Coronary artery (tissue), 2 donors: ENCODE data around the gene PREX1.

ENCODE experiments used
- DNase-seq: peaks from one replicate; pipeline ENCODE4 v3.0.0-alpha.2; 2017; ENCODE audit warnings: low spot score
- H3K27ac ChIP-seq, 2 donors: fragments of 200-600 bp; sonication (generic); one replicate each; pipeline ENCODE4 v1.5.1; 2016 to 2019
- H3K4me3 ChIP-seq: fragments of 200-600 bp; sonication (generic); 2 replicates; pipeline ENCODE4 v1.5.1; 2016; ENCODE audit warnings: mild to moderate bottlenecking, moderate library complexity
- TF ChIP-seq, protein P1 (sequence below): fragments of 200-600 bp; sonication (generic); IDR thresholded peaks from one replicate; pipeline ENCODE4 v1.5.1; 2019; ENCODE audit warnings: antibody characterized with exemption

Gene PREX1

DNA sequence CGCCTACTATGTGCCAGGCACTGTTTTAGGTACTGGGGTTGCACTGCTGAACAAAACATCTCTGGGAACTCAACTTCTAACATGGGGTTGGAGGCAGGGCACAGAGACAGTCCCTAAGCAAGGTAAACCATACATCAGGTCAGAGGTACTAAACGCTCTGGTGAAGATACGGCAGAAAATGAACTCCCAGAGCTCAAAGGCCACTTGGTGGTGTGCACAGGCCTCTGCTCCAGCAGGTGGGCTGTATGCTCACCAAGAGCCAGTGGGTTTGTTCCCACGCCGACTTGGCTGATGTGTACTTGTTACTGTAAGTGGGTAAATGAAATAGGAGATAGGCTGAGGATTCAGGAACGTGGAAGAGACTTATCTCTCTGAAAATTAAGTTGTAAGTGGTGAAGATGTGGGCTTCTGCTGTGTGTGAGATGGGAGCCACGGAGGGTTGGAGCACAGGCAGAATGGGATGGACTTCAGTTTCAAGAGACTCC lies 133.4 kb downstream of the PREX1 start:
- Histone ChIP-seq H3K4me3 (no peak overlapping the region), H3K27ac (no peak overlapping the region)
- no peak for DNase-seq
- TF ChIP-seq, protein P1, sequence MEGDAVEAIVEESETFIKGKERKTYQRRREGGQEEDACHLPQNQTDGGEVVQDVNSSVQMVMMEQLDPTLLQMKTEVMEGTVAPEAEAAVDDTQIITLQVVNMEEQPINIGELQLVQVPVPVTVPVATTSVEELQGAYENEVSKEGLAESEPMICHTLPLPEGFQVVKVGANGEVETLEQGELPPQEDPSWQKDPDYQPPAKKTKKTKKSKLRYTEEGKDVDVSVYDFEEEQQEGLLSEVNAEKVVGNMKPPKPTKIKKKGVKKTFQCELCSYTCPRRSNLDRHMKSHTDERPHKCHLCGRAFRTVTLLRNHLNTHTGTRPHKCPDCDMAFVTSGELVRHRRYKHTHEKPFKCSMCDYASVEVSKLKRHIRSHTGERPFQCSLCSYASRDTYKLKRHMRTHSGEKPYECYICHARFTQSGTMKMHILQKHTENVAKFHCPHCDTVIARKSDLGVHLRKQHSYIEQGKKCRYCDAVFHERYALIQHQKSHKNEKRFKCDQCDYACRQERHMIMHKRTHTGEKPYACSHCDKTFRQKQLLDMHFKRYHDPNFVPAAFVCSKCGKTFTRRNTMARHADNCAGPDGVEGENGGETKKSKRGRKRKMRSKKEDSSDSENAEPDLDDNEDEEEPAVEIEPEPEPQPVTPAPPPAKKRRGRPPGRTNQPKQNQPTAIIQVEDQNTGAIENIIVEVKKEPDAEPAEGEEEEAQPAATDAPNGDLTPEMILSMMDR = no peak

DNA sequence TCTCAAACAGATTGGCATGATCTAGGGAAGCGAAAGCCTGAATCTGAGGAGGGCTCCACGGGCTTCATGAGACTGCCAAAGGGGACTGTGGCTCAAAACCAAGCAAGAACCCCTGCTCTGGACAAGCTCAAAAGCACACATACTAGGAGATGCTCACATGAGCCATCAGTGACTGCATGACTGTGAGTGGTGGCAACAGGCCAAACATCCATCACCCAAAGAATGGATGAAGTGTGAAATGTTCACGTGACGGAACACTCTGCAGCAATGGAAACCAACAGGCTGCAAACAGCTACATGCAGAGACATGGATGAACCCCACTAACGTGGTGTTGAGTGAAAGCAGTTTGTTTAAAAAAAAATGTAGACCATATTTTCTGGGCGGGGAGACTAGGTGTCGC lies 136.3 kb downstream of the PREX1 start:
- Histone ChIP-seq H3K4me3 (no peak overlapping the region), H3K27ac (no peak overlapping the region)
- DNase-seq = no peak
- TF ChIP-seq, protein P1 = no peak

DNA sequence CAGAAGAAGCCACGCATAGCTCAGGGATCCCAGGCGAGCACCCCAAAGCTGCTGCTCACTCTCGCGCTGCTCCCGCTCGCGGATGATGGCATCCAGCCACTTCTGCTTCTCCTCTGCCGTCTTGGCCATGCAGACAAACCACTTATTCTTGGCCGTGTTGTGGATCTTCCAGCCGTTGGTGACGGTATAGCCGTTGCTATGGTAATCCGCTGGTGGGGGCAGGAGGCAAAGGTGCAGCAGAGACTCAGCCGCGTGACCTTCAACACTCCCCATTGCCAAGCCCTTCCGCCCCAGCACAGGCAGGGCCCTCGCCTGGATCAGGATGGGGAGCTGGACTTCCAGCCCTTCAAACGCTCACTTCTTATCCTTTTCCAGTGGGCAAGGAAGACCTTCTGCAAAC lies 136.9 kb downstream of the PREX1 start:
- no peak overlapping the region for H3K4me3 ChIP-seq

DNA sequence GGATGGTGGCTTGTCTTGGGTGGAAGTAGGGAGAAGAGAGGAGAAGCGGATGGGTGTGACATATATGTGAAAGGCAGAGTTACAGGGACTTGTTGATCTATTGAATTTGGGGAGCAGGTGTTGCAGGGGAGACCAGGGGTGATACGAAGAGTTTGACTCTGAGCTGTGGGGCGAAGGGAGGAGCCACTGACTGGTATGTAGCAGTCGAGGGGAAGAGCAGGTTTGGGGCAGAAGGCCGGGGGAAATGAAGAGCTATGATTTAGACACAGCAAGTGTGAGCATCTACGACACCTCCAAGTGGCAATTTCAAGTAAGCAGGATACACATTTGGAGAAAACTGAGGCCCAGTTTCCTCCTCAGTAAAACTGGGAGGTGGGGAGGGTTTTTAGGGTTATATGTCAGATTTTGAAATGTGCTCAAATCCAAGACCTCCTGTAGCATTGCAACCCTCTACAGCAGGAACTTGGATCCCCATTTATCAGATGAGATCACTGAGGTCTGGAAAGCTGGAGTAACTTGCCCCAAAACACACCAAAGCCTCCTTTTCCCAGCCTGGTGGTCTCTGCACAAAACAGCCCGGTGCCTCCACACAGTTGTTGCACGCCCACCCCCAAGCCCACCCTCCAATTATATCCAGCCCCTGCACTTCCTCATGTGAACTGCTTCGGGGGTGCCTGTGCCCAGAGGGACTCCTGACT lies 137.8 kb downstream of the PREX1 start:
- TF ChIP-seq, protein P1 = no peak
- no peak overlapping the region for H3K27ac ChIP-seq

More for the DNA sequence above, 136.9 kb downstream of the PREX1 start:
- H3K27ac ChIP-seq = no peak overlapping the region
- TF ChIP-seq, protein P1 = no peak
- no peak for DNase-seq

DNA sequence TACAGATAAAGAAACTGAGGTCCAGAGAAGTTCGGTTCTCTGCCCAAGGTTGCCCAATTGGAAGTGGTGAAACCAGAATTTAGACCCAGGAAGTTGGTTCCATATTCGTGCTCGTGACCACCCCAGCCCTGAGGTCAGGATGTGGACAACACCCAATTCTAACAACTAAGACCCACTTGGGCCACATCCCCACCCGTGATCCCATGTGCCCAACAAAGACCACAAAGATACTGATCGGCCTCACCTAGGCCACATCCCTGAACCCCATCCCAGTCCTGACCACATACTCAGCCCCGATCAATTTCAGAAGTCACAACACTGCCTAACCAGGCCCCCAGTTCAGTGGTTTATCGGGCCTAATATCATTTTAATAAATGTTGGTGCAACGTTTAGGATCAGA lies 138.4 kb downstream of the PREX1 start:
- H3K27ac ChIP-seq = no peak overlapping the region
- no peak for DNase-seq
- TF ChIP-seq, protein P1 = no peak
- no peak overlapping the region for H3K4me3 ChIP-seq

More for the DNA sequence above, 137.8 kb downstream of the PREX1 start:
- no peak for DNase-seq
- H3K4me3 ChIP-seq = no peak overlapping the region

DNA sequence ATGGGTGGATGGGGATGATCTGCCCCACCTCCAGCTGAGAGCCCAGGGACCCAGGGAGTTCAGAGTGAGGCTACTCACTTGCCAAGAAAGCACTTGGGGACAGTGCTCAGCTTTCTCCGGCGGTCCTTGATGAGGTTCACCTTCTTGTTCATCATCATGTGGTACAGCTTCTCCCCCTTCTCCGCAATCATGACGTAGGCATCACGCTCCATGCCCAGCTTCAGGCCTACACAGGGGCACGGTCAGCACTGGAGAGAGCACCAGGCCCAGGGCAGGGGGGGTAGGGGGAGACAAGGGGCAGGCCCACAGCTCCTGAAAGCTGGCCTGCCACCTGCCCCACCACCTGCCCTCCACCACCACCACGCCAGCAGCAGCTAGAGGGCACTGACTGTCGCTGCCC lies 139.2 kb downstream of the PREX1 start:
- H3K4me3 ChIP-seq = no peak overlapping the region
- no peak for DNase-seq
- peak overlapping the region; percentile 3 to 68 for H3K27ac ChIP-seq
- TF ChIP-seq, protein P1 = no peak
